AML-193 (cell line): Measurements from ENCODE around the gene DNAJB6.

ENCODE experiments used
- DNase-seq, 2 experiments: peaks; one replicate each; lab custom pipeline; 2025; lab: John Stamatoyannopoulos, UW

Gene DNAJB6

GRCh38 chr7:157336383-157337315 lies at the start of gene DNAJB6:
Gene DNAJB6 (plus strand): TSS chr7:157337004. CDS start chr7:157358573, 21,569 bp downstream.
- DNase-seq: peak; percentile 77 to 82

DNA sequence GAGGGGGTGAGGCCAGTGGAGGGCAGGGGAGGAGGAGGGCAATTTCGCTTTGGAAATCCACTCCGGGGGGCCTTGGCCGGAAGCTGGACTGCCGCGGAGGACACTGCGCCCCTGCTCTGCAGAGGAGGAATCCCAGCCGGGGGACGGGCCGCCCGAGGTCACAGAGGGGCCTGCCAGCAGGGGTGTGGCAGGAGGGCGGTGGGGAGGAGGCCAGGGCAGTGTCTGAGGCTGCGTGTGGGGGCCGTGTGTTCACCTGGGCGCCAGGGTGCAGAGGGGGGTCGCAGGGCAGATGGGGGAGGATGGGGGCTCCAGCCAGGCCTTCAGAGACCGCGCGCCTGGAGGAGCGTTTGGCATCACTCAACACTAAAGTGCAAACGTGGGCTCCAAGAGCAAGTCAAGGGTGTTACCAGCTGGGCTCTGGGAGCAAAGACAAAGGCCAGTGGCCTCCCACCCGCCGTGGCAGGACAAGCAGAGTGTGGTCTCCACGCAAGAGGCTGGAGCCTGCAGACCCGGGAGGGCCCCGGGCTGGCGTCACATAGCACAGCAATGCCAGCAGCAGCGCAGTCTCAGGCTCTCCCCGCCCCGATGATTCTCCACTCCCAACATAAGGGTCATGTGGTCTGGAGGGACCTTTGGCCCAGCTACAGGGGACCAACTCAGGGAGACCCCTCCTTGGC lies 45.3 kb upstream of the DNAJB6 start:
- DNase-seq: no peak

DNA sequence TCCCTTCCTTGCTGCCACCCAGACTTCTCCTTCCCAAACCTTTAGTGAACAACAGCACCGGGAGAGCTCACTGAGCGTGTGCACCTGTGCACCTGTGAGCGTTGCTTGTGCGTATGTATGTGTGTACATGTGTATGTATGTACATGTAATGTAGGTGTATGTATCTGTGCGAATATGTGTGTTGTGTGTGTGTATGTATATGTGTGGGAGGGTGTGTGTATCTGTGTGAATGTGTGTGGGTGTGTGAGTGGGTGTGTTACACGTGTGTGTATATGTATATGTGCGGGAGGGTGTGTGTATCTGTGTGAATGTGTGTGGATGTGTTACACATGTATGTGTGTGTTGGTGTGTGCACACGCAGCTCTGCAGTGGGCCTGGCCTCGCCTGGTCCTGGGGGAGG lies 44.5 kb upstream of the DNAJB6 start:
- DNase-seq: no peak

DNA sequence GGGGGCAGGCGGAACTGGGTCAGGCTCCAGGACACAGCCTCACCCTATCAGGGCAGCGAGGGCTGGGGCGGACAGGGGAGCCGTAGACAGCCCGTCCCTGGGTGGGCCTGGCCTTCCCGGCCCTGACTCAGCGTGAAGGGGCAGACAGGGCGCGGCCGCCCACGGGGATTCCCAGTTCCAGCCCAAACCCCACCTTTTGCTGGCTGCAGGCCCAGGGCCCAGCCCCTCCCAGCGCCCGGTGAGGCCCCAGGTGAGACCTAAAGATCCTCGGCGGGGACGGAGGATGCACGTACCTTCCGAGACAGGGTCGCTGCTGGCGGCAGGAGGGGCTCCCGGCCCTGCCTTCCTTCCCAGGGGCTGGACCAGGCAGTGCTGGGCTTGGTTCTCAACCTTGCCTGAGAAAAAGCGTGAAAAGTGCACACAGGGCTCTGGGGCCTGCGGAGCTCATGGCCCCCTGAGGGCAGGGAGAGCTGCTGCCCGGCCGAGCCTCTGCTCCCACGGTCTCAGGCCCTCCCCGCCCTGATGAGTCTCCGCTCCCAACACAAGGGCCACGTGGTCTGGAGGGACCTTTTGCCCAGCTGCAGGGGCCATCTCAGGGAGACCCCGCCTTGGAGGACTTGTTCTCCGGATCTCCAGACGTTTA lies 43.9 kb upstream of the DNAJB6 start:
- DNase-seq: no peak

GRCh38 chr7:157293413-157293788 lies 43.4 kb upstream of the DNAJB6 start:
- DNase-seq: no peak

- no peak for DNase-seq
Measured at GRCh38 chr7:157294773-157295172, 42.0 kb upstream of the DNAJB6 start.

DNA sequence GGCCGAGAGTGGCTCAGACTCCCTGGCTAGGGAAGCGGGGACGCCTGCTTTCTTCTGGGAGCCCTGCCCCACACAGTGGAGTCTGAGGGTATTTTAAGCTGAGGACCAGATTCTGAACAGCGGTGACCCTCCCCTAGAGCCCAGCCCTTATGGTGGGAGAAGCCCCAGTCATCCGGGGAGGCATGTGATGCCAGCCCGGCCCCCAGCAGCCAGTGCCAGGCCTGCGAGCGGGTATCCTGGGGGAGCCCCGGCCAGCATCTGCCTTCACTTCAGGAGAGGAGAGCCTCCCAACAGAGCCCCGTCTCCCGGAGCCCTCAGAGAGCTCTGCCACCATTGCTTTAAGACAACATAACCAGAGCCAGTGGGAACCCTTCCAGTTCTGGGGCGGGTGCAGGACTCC lies 41.5 kb upstream of the DNAJB6 start:
- DNase-seq: no peak

- no peak for DNase-seq
Measured at GRCh38 chr7:157297185-157297584, 39.6 kb upstream of the DNAJB6 start.

- DNase-seq: no peak
Measured at GRCh38 chr7:157299317-157299612, 37.5 kb upstream of the DNAJB6 start.

- DNase-seq: no peak
Measured at GRCh38 chr7:157299613-157300368, 37.0 kb upstream of the DNAJB6 start.

DNA sequence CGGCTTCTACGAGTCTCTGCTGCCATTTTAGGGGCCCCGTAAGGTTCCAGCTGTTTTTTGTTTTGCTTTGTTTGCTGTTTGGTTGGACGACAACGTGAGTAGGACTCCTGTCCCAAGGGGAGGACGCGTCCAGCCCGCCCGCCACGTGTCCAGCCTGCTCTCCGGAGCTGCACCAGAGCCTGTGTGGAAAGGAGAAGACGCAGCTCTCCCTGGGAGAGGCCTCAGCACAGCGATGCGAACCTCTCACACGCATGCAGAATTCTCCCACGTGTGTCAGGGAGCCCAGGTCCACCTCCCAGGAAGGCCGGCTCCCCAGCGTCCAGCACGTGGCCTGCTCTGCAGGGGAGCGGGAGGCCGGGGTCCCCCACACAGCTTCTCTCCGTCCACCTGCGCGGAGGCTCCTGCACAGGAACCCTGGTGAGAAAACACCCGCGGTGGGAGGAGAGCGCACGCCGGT lies 36.4 kb upstream of the DNAJB6 start:
- DNase-seq: no peak

GRCh38 chr7:157301610-157302120 lies 35.1 kb upstream of the DNAJB6 start:
- DNase-seq: peak in 1 of 2 experiments; percentile 42

DNA sequence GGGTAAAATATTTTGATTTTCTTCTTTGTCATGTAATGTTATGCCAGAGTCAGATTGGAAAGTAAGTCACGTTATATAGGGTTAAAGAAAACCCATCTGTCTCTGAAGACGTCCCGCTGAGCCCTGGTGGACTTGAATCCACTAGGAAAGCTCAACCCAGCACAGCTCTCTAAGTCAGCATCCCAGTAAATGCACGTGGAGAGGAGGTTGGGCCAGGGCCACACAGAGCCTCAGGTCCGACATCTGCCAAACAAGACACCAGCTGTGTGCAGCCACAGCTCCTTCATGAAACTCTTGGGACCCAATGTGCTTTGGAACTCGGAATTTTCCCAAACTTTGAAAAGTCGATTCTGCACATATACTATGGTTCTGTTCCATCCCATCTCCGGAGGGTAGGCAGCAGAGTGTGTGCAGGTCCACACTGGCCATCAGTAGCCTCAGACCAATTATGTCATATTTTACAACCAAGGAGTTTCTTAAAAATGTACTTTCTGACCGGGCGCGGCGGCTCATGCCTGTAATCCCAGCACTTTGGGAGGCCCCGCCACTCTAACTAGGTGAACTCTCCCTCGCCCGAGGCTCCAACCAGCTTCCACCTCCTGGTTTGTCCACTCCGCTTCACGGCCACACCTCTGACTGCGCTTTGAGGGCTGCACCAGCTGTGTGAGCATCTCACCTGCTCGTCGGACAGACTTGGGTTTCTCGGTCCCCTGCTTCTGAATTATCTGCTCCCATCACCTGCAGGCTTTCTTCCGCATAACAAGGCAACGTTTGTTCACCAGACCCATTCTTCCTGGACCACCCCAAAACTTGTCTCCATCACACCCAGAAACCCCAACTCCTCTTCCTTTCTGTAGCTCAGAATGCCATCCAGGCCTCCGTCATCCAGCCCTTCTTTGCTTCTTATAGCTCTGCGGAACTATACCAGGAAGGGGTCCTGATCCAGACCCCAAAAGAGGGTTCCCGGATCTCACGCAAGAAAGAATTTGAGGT lies 29.7 kb upstream of the DNAJB6 start:
- no peak for DNase-seq

GRCh38 chr7:157309988-157310668 lies 26.7 kb upstream of the DNAJB6 start:
- no peak for DNase-seq

GRCh38 chr7:157310676-157311185 lies 26.1 kb upstream of the DNAJB6 start:
- no peak for DNase-seq

DNA sequence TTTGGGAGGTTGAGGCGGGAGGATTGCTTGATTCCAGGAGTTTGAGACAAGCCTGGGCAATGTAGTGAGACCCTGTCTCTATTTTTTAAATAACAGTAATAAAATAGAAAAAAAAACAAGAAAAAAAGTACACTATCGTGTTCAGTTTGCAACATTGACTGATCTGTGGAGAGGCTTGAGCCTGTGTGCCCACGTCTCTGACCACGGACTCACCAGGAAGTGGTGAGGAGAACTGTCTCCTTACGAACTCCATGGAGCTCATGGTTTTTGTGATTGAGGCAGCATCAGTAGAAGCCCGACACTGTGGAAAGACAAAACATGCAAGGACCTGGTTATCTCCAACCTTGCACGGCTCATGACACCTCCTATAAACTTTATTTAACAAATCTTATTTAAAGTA lies 23.9 kb upstream of the DNAJB6 start:
- peak; percentile 24 to 35 for DNase-seq

DNA sequence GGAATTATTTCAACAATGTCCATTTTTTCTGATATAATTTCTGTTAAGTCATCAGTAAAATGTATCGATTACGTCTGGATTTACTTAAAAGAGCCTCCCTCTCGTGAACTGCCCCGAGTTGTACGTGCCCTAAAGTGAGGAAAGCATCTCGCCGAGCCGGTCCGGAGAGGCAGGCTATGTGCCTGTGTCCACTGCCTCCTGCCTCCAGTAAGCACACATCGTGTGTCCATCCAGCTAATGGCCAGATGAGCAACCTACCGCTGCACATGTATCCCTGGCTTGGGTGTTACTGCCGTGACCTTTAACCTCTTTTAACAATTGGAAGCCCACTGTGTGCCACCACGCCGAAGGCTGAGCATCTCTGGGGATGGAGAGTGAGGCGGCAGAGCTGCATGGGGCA lies 23.2 kb upstream of the DNAJB6 start:
- DNase-seq: no peak

DNA sequence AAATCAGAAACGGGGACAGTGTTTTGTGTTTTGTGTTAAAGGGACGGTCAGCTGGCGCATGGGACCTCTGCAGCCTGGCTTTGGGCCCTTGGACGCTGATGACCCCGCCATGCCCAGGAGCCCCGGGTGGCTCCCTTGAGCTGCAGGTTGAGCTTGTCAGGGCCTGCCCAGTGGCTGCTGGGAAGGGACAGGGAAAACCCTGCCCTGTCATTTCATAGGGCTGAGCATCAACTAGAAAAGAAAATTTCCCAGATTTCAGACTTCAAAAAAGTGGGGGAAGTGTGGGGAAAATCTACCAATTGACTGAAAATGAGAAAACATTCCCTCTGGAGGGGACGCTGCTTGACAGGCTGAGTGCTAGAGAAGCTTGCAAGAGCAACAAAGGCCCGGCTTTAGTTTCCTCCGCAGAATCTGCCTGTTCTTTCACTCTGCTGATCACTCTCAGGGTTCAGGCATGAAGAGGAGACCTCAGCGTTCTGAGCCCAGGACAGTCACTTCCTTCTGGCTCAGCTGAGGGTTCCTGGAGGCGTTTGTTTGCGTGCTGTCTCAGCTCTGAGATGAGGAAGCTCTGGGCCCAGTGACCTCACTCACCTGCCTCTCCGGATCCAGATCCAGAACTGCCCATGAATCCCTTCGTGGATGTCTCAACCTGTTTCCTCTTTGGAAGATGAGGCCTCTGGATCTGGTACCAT lies 18.6 kb upstream of the DNAJB6 start:
- DNase-seq: peak; percentile 79 to 86

DNA sequence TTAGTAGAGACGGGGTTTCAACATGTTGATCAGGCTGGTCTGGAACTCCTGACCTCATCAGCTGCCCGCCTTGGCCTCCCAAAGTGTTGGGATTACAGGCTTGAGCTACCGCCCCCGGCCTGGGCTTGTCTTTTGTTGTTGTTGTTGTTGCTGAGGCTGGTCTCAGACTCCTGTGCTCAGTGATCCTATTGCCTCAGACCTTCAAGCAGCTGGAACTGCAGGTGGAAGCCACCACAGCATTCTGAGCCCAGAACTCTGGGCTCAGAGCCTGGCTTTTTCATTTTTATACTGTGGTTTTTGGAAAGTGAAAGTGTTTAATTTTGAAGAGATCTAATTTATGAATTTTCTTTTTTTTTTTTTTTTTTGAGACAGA lies 16.2 kb upstream of the DNAJB6 start:
- DNase-seq: no peak
